Measurements from ENCODE around the gene BBC3.

BBC3 gene

GRCh38 chr19:47176627-47177090 is 54.3 kb downstream of the BBC3 start:
- H4K20me1 ChIP-seq (ENCODE audit: low read depth, low read length) = peaks cover 3% of the 10 kb centered on the region; the same call in 1 of the 2 replicates
- no peaks in the 10 kb centered on the region for H3K27me3 ChIP-seq (ENCODE audit: low read length)
- no peak overlapping the region for H3K27ac ChIP-seq (ENCODE audit: low read depth, low read length)
- no peak overlapping the region for H2AFZ ChIP-seq (ENCODE audit: low read depth, low read length, severe bottlenecking)
- TF ChIP-seq EZH2phosphoT487 (conservative IDR thresholded peaks at IDR 0.05; ENCODE audit: low read length) (no peak), CTCF (IDR thresholded peaks at IDR 0.05; ENCODE audit: insufficient read depth, low read length, poor library complexity, severe bottlenecking) (no peak)
- peaks cover 25% of the 10 kb centered on the region; the same call in 1 of the 2 replicates for H3K79me2 ChIP-seq (ENCODE audit: insufficient read depth, low read length)
- H3K4me3 ChIP-seq (ENCODE audit: insufficient read depth, low read length, poor library complexity, severe bottlenecking) = no peak overlapping the region
- H3K9me2 ChIP-seq (replicated peaks; ENCODE audit: insufficient read depth, low read length) = no peaks in the 10 kb centered on the region
- no peaks in the 10 kb centered on the region for H3F3A ChIP-seq (ENCODE audit: insufficient read depth)
- H3K9ac ChIP-seq (ENCODE audit: low read length) = no peak overlapping the region
- peaks cover 25% of the 10 kb centered on the region; the same call in 1 of the 2 replicates for H3K36me3 ChIP-seq (ENCODE audit: low read length)
- H3K9me3 ChIP-seq (ENCODE audit: insufficient read depth, low read length) = no peaks in the 10 kb centered on the region
- no peak overlapping the region for H3K4me2 ChIP-seq (ENCODE audit: low read depth, low read length, poor library complexity, severe bottlenecking)

GRCh38 chr19:47176071-47176626 is 54.9 kb downstream of the BBC3 start:
- no peak overlapping the region for H3K4me3 ChIP-seq (ENCODE audit: insufficient read depth, low read length, poor library complexity, severe bottlenecking)
- peaks cover 3% of the 10 kb centered on the region; the same call in 1 of the 2 replicates for H4K20me1 ChIP-seq (ENCODE audit: low read depth, low read length)
- no peaks in the 10 kb centered on the region for H3K9me3 ChIP-seq (ENCODE audit: insufficient read depth, low read length)
- H3K4me2 ChIP-seq (ENCODE audit: low read depth, low read length, poor library complexity, severe bottlenecking) = no peak overlapping the region
- TF ChIP-seq EZH2phosphoT487 (conservative IDR thresholded peaks at IDR 0.05; ENCODE audit: low read length) (no peak), CTCF (IDR thresholded peaks at IDR 0.05; ENCODE audit: insufficient read depth, low read length, poor library complexity, severe bottlenecking) (no peak)
- H3K27ac ChIP-seq (ENCODE audit: low read depth, low read length) = no peak overlapping the region
- no peak overlapping the region for H3K9ac ChIP-seq (ENCODE audit: low read length)
- H3K36me3 ChIP-seq (ENCODE audit: low read length) = peaks cover 25% of the 10 kb centered on the region; the same call in 1 of the 2 replicates
- H3F3A ChIP-seq (ENCODE audit: insufficient read depth) = no peaks in the 10 kb centered on the region
- H3K79me2 ChIP-seq (ENCODE audit: insufficient read depth, low read length) = peaks cover 25% of the 10 kb centered on the region; the same call in 1 of the 2 replicates
- no peaks in the 10 kb centered on the region for H3K9me2 ChIP-seq (replicated peaks; ENCODE audit: insufficient read depth, low read length)
- H2AFZ ChIP-seq (ENCODE audit: low read depth, low read length, severe bottlenecking) = no peak overlapping the region
- no peaks in the 10 kb centered on the region for H3K27me3 ChIP-seq (ENCODE audit: low read length)

- H3F3A ChIP-seq (ENCODE audit: insufficient read depth) = no peaks in the 10 kb centered on the region
- H3K27ac ChIP-seq (ENCODE audit: low read depth, low read length) = no peak overlapping the region
- no peak overlapping the region for H2AFZ ChIP-seq (ENCODE audit: low read depth, low read length, severe bottlenecking)
- TF ChIP-seq EZH2phosphoT487 (conservative IDR thresholded peaks at IDR 0.05; ENCODE audit: low read length) (no peak), CTCF (IDR thresholded peaks at IDR 0.05; ENCODE audit: insufficient read depth, low read length, poor library complexity, severe bottlenecking) (no peak)
- peaks cover 23% of the 10 kb centered on the region; the same call in 1 of the 2 replicates for H3K36me3 ChIP-seq (ENCODE audit: low read length)
- H3K9me2 ChIP-seq (replicated peaks; ENCODE audit: insufficient read depth, low read length) = no peaks in the 10 kb centered on the region
- H3K4me2 ChIP-seq (ENCODE audit: low read depth, low read length, poor library complexity, severe bottlenecking) = no peak overlapping the region
- no peak overlapping the region for H3K9ac ChIP-seq (ENCODE audit: low read length)
- H4K20me1 ChIP-seq (ENCODE audit: low read depth, low read length) = peaks cover 3% of the 10 kb centered on the region; the same call in 1 of the 2 replicates
- peaks cover 25% of the 10 kb centered on the region; the same call in 1 of the 2 replicates for H3K79me2 ChIP-seq (ENCODE audit: insufficient read depth, low read length)
- no peaks in the 10 kb centered on the region for H3K27me3 ChIP-seq (ENCODE audit: low read length)
- H3K9me3 ChIP-seq (ENCODE audit: insufficient read depth, low read length) = no peaks in the 10 kb centered on the region
- H3K4me3 ChIP-seq (ENCODE audit: insufficient read depth, low read length, poor library complexity, severe bottlenecking) = no peak overlapping the region
Measured at GRCh38 chr19:47172666-47173455, 58.1 kb downstream of the BBC3 start.

All from SU-DHL-6 (cell line).